Upper lobe of right lung (tissue), 1 donor: ENCODE data around the gene SQSTM1. TPM values are rescaled to one million over a fixed set of nuclear protein-coding genes. Genes with fewer than 3 reads are reported as not detected.
"Not testable (repeated sequence)": the region's sequence is repeated elsewhere in the genome, so short reads cannot be mapped to it uniquely, and the experiment has no call there.

Source experiments
- ATAC-seq: fragments of 200-7000 bp; cut with Tn5 transposase; one replicate; pipeline ENCODE4 v1.9.1; 2020; ENCODE audit warnings: mild to moderate bottlenecking, moderate library complexity
- DNase-seq: peaks from one replicate; pipeline ENCODE4 v3.0.0-alpha.2; 2020
- H3K27ac ChIP-seq: fragments of 200-600 bp; one replicate; pipeline ENCODE4 v1.8.0; 2022
- H3K27me3 ChIP-seq: fragments of 200-600 bp; one replicate; pipeline ENCODE4 v1.8.0; 2022; ENCODE audit warnings: mild to moderate bottlenecking
- H3K36me3 ChIP-seq: fragments of 200-600 bp; one replicate; pipeline ENCODE4 v1.8.0; 2022
- H3K4me1 ChIP-seq: fragments of 200-600 bp; one replicate; pipeline ENCODE4 v1.8.0; 2022
- H3K4me3 ChIP-seq: fragments of 200-600 bp; one replicate; pipeline ENCODE4 v1.8.0; 2022; ENCODE audit warnings: mild to moderate bottlenecking
- H3K9me3 ChIP-seq: fragments of 200-600 bp; one replicate; pipeline ENCODE4 v1.8.0; 2022
- CTCF ChIP-seq: fragments of 200-600 bp; IDR thresholded peaks from one replicate; pipeline ENCODE4 v1.8.0; 2022; ENCODE audit warnings: antibody characterized with exemption
- intact Hi-C: fragments of 100-400 bp; cut with DNase I; formaldehyde crosslinking; loops from one replicate; pipeline ENCODE4 v1.11.0; 2022
- total RNA-seq: library from RNA; stranded (reverse); fragmentation: NEBNext Ultra II Directional; extraction: Animal tissue kit (Norgen Biotek cat#: 25700); gene quantifications from one replicate; pipeline ENCODE4 v1.2.1, GENCODE V29; 2021
- donor health status: DM: no; HTN: yes; CAD: no; lungs with severe emphysema.

Gene SQSTM1
- total RNA-seq, 1 donor from 2014 or later, result 501 TPM

DNA sequence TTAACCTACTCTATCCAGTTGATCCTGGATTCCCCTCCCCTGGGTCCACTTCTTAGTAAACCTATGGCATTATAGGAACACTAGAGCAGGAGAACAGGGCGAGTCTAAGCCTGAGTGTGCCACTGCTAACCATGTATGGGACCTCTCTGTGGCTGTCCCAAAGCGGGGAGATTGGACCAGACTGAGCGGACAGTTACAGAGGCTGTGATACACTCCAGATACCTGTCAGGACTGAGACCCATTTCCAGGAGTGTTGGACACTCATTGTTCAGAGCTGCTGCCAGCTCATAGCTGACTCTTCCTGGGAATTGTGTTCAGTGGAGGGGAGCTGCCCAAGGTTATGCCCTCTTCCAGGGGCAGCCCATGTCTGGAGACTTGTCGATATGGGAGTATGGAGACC lies 38.9 kb upstream of the SQSTM1 start:
- no peaks in the 10 kb centered on the region for H3K9me3 ChIP-seq
- ATAC-seq (no peak), DNase-seq (no peak)
- no peaks in the 10 kb centered on the region for H3K27me3 ChIP-seq
- intact Hi-C loops, result no loop called here
- TF ChIP-seq CTCF, result no peak
- H3K4me1 ChIP-seq, result peaks cover 5% of the 10 kb centered on the region
- peaks cover 14% of the 10 kb centered on the region for H3K36me3 ChIP-seq
- no peak overlapping the region for H3K27ac ChIP-seq
- no peak overlapping the region for H3K4me3 ChIP-seq

DNA sequence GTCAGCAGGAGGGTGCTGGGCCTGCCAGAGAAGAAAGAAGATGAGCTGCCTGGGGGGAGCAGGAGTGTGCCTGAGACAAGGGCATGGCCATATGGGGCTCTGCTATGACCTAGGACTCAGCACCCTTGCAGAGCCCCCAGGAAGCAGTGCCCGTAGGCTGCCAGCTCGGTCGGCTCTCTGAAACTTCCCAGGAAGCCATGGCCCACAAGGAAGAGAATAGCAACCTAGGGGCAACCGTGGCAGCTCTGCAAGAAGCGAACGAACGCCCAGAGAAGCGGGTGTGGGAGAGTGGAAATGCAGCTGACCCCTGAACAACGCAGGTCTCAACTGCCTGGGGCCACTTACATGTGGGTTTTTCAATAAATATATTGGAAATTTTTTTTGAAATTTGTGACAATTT lies 37.6 kb upstream of the SQSTM1 start:
- intact Hi-C loops, result no loop called here
- DNase-seq (no peak), ATAC-seq (no peak)
- H3K27me3 ChIP-seq, result no peaks in the 10 kb centered on the region
- peaks cover 5% of the 10 kb centered on the region for H3K4me1 ChIP-seq
- H3K9me3 ChIP-seq, result no peaks in the 10 kb centered on the region
- peaks cover under 1% of the 10 kb centered on the region for H3K36me3 ChIP-seq
- H3K4me3 ChIP-seq, result no peak overlapping the region
- H3K27ac ChIP-seq, result no peak overlapping the region
- no peak for TF ChIP-seq CTCF

- no peaks in the 10 kb centered on the region for H3K9me3 ChIP-seq
- H3K4me1 ChIP-seq, result peaks cover 4% of the 10 kb centered on the region
- no peaks in the 10 kb centered on the region for H3K27me3 ChIP-seq
- ATAC-seq, result no peak
- no peak overlapping the region for H3K27ac ChIP-seq
- no peak overlapping the region for H3K4me3 ChIP-seq
- H3K36me3 ChIP-seq, result no peaks in the 10 kb centered on the region
- intact Hi-C loops, result no loop called here
- no peak for TF ChIP-seq CTCF
- no peak for DNase-seq
Measured at GRCh38 chr5:179786861-179787260, 33.8 kb upstream of the SQSTM1 start.

DNA sequence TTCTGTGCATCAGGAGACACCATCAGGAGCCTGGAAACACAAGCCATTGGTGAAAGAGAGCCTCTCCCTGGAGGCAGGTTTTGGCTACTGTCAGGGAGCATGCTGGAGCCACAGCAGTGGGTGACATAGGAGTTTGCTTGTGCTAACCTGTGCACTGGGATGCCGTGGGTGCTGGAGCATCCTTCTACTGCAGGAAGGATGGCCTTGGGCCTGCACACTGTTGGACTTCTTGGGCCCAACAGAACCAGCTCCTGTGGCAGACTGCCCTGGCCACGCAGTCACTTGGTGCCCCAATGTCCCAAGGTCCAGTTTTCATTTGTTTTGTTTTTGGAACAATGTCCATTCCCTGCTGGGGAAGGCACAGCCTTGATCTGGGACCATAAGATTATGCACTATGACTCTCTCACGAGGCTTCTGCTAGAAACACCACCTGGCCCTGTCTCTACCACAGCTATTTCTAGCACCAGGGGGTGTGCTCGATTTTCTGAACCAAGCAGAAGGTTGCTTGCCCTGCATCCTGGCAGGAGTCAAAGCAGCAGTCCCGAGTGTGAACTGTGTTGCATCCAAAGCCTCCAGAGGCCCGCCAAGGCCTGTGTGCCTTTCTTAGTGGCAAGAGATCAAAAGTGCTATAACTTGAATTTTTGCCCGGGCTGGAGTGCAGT lies 32.4 kb upstream of the SQSTM1 start:
- Histone ChIP-seq H3K4me1 (peaks cover 18% of the 10 kb centered on the region), H3K27ac (no peak overlapping the region), H3K27me3 (no peaks in the 10 kb centered on the region), H3K36me3 (no peaks in the 10 kb centered on the region), H3K4me3 (no peak overlapping the region), H3K9me3 (no peaks in the 10 kb centered on the region)
- DNase-seq (no peak), ATAC-seq (no peak)
- no peak for TF ChIP-seq CTCF
- intact Hi-C loops, result no loop called here

GRCh38 chr5:179789278-179789677 lies 31.4 kb upstream of the SQSTM1 start:
- H3K27me3 ChIP-seq, ATAC-seq, H3K36me3 ChIP-seq, H3K27ac ChIP-seq, H3K4me3 ChIP-seq, H3K9me3 ChIP-seq, intact Hi-C loops, DNase-seq: not testable (repeated sequence)
- H3K4me1 ChIP-seq, result peaks cover 28% of the 10 kb centered on the region

- Histone ChIP-seq H3K27me3 (no peaks in the 10 kb centered on the region), H3K27ac (peak overlapping the region; percentile 81), H3K36me3 (peaks cover 2% of the 10 kb centered on the region), H3K9me3 (no peaks in the 10 kb centered on the region), H3K4me3 (no peak overlapping the region), H3K4me1 (peaks cover 48% of the 10 kb centered on the region)
- no peak for TF ChIP-seq CTCF
- intact Hi-C loops, result no loop called here
- ATAC-seq, result no peak
- DNase-seq, result no peak
Measured at GRCh38 chr5:179791881-179792611, 28.7 kb upstream of the SQSTM1 start.
